Loucy (cell line): ENCODE measurements around the gene MAVS.

Experiments used
- H2AFZ ChIP-seq: fragments of 200-600 bp; sonication (generic); 2 replicates; pipeline ENCODE4 v1.6.0; 2016; ENCODE audit warnings: antibody characterized with exemption, mild to moderate bottlenecking, low read length, moderate library complexity
- H3F3A ChIP-seq: fragments of 200-600 bp; 2 replicates; pipeline ENCODE4 v1.6.0; 2016; ENCODE audit warnings: antibody characterized with exemption, low read depth, mild to moderate bottlenecking
- H3K27me3 ChIP-seq: fragments of 200-600 bp; sonication (generic); 2 replicates; pipeline ENCODE4 v1.6.1; 2014; ENCODE audit warnings: low read length, mild to moderate bottlenecking; ENCODE audit not compliant: insufficient read depth, poor library complexity, severe bottlenecking
- H3K36me3 ChIP-seq: fragments of 200-600 bp; sonication (generic); 2 replicates; pipeline ENCODE4 v1.6.1; 2016; ENCODE audit warnings: low read length; ENCODE audit not compliant: insufficient read depth
- H3K4me1 ChIP-seq: fragments of 200-600 bp; sonication (generic); 2 replicates; pipeline ENCODE4 v1.5.1; 2014; ENCODE audit warnings: low read length, mild to moderate bottlenecking; ENCODE audit not compliant: insufficient read depth, poor library complexity, severe bottlenecking
- H3K4me2 ChIP-seq: fragments of 200-600 bp; sonication (generic); 2 replicates; pipeline ENCODE4 v1.6.0; 2014; ENCODE audit warnings: antibody characterized with exemption, low read length, low read depth, mild to moderate bottlenecking; ENCODE audit not compliant: poor library complexity, severe bottlenecking
- H3K4me3 ChIP-seq: fragments of 200-600 bp; sonication (generic); 2 replicates; pipeline ENCODE4 v1.5.1; 2014; ENCODE audit warnings: low read length, mild to moderate bottlenecking, mixed read lengths; ENCODE audit not compliant: poor library complexity, severe bottlenecking
- H3K79me2 ChIP-seq: fragments of 200-600 bp; sonication (generic); 2 replicates; pipeline ENCODE4 v1.6.1; 2014; ENCODE audit warnings: low read length; ENCODE audit not compliant: insufficient read depth
- H3K9ac ChIP-seq: fragments of 200-600 bp; sonication (generic); 2 replicates; pipeline ENCODE4 v1.6.0; 2014; ENCODE audit warnings: mild to moderate bottlenecking, low read depth, low read length, moderate library complexity; ENCODE audit not compliant: poor library complexity, severe bottlenecking
- H3K9me2 ChIP-seq: fragments of 200-600 bp; sonication (generic); replicated peaks from 2 replicates; pipeline ENCODE4 v1.6.1; 2016; ENCODE audit warnings: low read depth, low read length, mixed read lengths
- H3K9me3 ChIP-seq: fragments of 200-600 bp; sonication (generic); 2 replicates; pipeline ENCODE4 v1.6.1; 2014; ENCODE audit warnings: mild to moderate bottlenecking, antibody characterized with exemption, low read length, low read depth; ENCODE audit not compliant: insufficient read depth
- H4K20me1 ChIP-seq: fragments of 200-600 bp; sonication (generic); 2 replicates; pipeline ENCODE4 v1.6.0; 2014; ENCODE audit warnings: antibody characterized with exemption, low read length, mild to moderate bottlenecking; ENCODE audit not compliant: insufficient read depth, poor library complexity, severe bottlenecking
- CTCF ChIP-seq: fragments of 200-600 bp; sonication (generic); conservative IDR thresholded peaks from 2 replicates; pipeline ENCODE4 v1.5.1; 2014; ENCODE audit warnings: mild to moderate bottlenecking, antibody characterized with exemption, low read length
- EZH2phosphoT487 ChIP-seq: fragments of 200-600 bp; IDR thresholded peaks from 2 replicates; pipeline ENCODE4 v1.6.1; 2018; ENCODE audit warnings: antibody characterized with exemption, mild to moderate bottlenecking, moderate library complexity, borderline replicate concordance

The MAVS gene

GRCh38 chr20:3925113-3925695 lies 78.6 kb downstream of the MAVS start:
- no peak for TF ChIP-seq CTCF
- TF ChIP-seq EZH2phosphoT487: no peak
- no peaks in the 10 kb centered on the region for H3K4me1 ChIP-seq
- no peak overlapping the region for H3K9ac ChIP-seq
- no peak overlapping the region for H2AFZ ChIP-seq
- peaks cover 15% of the 10 kb centered on the region for H4K20me1 ChIP-seq
- no peak overlapping the region for H3K4me3 ChIP-seq
- peaks cover 18% of the 10 kb centered on the region; the same call in 1 of the 2 replicates for H3K79me2 ChIP-seq
- no peak overlapping the region for H3K4me2 ChIP-seq
- H3K9me2 ChIP-seq: no peaks in the 10 kb centered on the region
- no peaks in the 10 kb centered on the region for H3K27me3 ChIP-seq
- peaks cover 8% of the 10 kb centered on the region; the same call in 1 of the 2 replicates for H3F3A ChIP-seq
- H3K9me3 ChIP-seq: no peaks in the 10 kb centered on the region
- H3K36me3 ChIP-seq: peaks cover 60% of the 10 kb centered on the region; the same call in 1 of the 2 replicates
